GM13976 (cell line): ENCODE measurements around the gene SMAP1.

Experiments used
- DNase-seq: peaks from one replicate; pipeline ENCODE4 v3.0.0; 2012; ENCODE audit warnings: low spot score
- CTCF ChIP-seq: IDR thresholded peaks from 2 replicates; pipeline ENCODE4 v1.5.1; 2012; ENCODE audit warnings: borderline replicate concordance, mild to moderate bottlenecking; ENCODE audit not compliant: insufficient read depth; ENCODE audit errors: extremely low read depth, missing control alignments, control extremely low read depth
- in situ Hi-C: fragments of 300-500 bp; cut with MboI; formaldehyde crosslinking; loops from one replicate; pipeline ENCODE4 v1.12.0; 2022; ENCODE audit warnings: low sequenced_read_pairs, mixed read lengths, inconsistent platforms; ENCODE audit not compliant: unreplicated experiment

Gene SMAP1

DNA sequence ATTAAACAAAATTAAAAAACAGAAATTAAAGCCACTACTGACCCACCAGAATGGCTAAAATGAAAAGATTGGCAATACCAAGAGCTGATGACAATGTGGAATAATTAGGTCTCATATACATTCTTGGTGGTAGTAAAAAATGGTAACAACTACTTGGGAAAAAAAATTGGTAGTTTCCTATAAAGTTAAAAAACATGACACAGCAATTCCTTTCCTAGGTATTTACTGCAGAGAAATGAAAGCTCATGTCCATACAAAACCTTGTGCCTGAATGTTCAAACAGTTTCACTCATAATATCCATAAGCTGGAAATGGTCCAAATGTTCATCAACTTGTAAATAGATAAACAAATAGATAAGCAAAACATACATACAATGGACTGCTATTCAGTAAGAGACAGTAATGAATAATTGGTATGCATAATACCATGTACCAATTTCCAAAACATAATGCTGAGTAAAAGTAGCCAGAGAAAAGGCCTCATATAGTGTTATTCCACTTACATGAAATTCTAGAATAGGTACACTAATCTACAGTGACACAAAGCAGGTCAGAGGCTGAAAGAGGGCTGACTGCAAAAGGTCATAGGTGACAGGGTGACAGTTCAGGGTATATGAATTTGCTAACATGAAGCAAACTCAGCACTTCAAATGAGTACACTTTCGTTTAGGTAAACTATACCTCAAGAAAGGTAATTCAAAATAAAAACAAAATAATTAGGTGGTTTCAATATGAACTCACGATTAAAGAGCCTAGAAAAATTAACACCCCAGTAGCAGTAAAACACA is 236.2 kb downstream of the SMAP1 start:
- no peak for TF ChIP-seq CTCF
- in situ Hi-C loops = no loop called here
- DNase-seq = no peak

- no peak for DNase-seq
- TF ChIP-seq CTCF = no peak
- in situ Hi-C loops = no loop called here
These were observed 238.1 kb downstream of the SMAP1 start for GRCh38 chr6:70905742-70906141.
